Dendritic cell treated with granulocyte-macrophage colony-stimulating factor and Interleukin-4, amounts not matched to agents 40 ng/mL and 50 ng/mL, for 4 days (primary cell): ENCODE data around the gene ATP2A3.
A peak's percentile ranks its signal among the peaks of the same experiment; 100 is the strongest.

Experiments used
- H3K27ac Mint-ChIP-seq: one replicate; pipeline ENCODE4 v1.8.0; 2022; ENCODE audit warnings: mild to moderate bottlenecking, mixed read lengths
- H3K27me3 Mint-ChIP-seq: one replicate; pipeline ENCODE4 v1.8.0; 2022; ENCODE audit warnings: mild to moderate bottlenecking, mixed read lengths
- H3K36me3 Mint-ChIP-seq: one replicate; pipeline ENCODE4 v1.8.0; 2022; ENCODE audit warnings: low read depth, mixed read lengths
- H3K4me1 Mint-ChIP-seq: one replicate; pipeline ENCODE4 v1.8.0; 2022; ENCODE audit warnings: low read depth, mixed read lengths
- H3K4me3 Mint-ChIP-seq: one replicate; pipeline ENCODE4 v1.8.0; 2022; ENCODE audit warnings: mild to moderate bottlenecking, moderate library complexity, mixed read lengths
- H3K9me3 Mint-ChIP-seq: one replicate; pipeline ENCODE4 v1.8.0; 2022; ENCODE audit warnings: mixed read lengths
- intact Hi-C: fragments of 100-400 bp; cut with micrococcal nuclease; formaldehyde crosslinking; loops from one replicate; pipeline ENCODE4 v1.15.0; 2022

The ATP2A3 gene

GRCh38 chr17:3892095-3892998 is 71.9 kb downstream of the ATP2A3 start:
- intact Hi-C loops, result loop anchor here (10.0 kb wide), 1 partner anchor 48 kb away; the partner anchor contains the start of gene NCBP3
- H3K27ac Mint-ChIP-seq, result peak overlapping the region; percentile 16
- peaks cover 13% of the 10 kb centered on the region for H3K36me3 Mint-ChIP-seq
- H3K9me3 Mint-ChIP-seq, result no peaks in the 10 kb centered on the region
- H3K4me1 Mint-ChIP-seq, result peaks cover 82% of the 10 kb centered on the region
- peak overlapping the region; percentile 77 for H3K4me3 Mint-ChIP-seq
- peaks cover 10% of the 10 kb centered on the region for H3K27me3 Mint-ChIP-seq

- Mint-ChIP-seq H3K4me3 (peak overlapping the region; percentile 77), H3K36me3 (peaks cover 6% of the 10 kb centered on the region)
- intact Hi-C loops, result loop anchor here (10.0 kb wide), 1 partner anchor 47 kb away; the partner anchor contains the start of gene NCBP3
Observed at GRCh38 chr17:3891626-3892094, 72.6 kb downstream of the ATP2A3 start.

GRCh38 chr17:3890878-3891219 is 73.4 kb downstream of the ATP2A3 start:
- Mint-ChIP-seq H3K27me3 (peaks cover 12% of the 10 kb centered on the region), H3K4me3 (no peak overlapping the region), H3K36me3 (no peaks in the 10 kb centered on the region), H3K9me3 (no peaks in the 10 kb centered on the region), H3K27ac (peak overlapping the region; percentile 70), H3K4me1 (peaks cover 87% of the 10 kb centered on the region)
- intact Hi-C loops, result loop anchor here (10.0 kb wide), 1 partner anchor 46 kb away; the partner anchor contains the start of gene NCBP3

More at GRCh38 chr17:3891626-3892094, 72.6 kb downstream of the ATP2A3 start:
- Mint-ChIP-seq H3K4me1 (peaks cover 87% of the 10 kb centered on the region), H3K27ac (peak overlapping the region; percentile 16), H3K9me3 (no peaks in the 10 kb centered on the region), H3K27me3 (peaks cover 12% of the 10 kb centered on the region)

GRCh38 chr17:3890082-3890877 is 74.0 kb downstream of the ATP2A3 start:
- Mint-ChIP-seq H3K4me1 (peaks cover 90% of the 10 kb centered on the region), H3K36me3 (peaks cover 3% of the 10 kb centered on the region), H3K4me3 (no peak overlapping the region), H3K27me3 (peaks cover 13% of the 10 kb centered on the region), H3K9me3 (no peaks in the 10 kb centered on the region), H3K27ac (peak overlapping the region; percentile 70)
- intact Hi-C loops, result loop anchor here (10.0 kb wide), 1 partner anchor 45 kb away; the partner anchor contains the start of gene NCBP3

GRCh38 chr17:3889325-3890012 is 74.8 kb downstream of the ATP2A3 start:
- Mint-ChIP-seq H3K36me3 (peaks cover 12% of the 10 kb centered on the region), H3K27me3 (peaks cover 20% of the 10 kb centered on the region), H3K4me3 (no peak overlapping the region), H3K4me1 (peaks cover 90% of the 10 kb centered on the region), H3K9me3 (no peaks in the 10 kb centered on the region), H3K27ac (no peak overlapping the region)
- intact Hi-C loops, result loop anchor here (10.0 kb wide), 1 partner anchor 45 kb away; the partner anchor contains the start of gene NCBP3

- Mint-ChIP-seq H3K27ac (no peak overlapping the region), H3K27me3 (peaks cover 28% of the 10 kb centered on the region), H3K4me1 (peaks cover 90% of the 10 kb centered on the region), H3K4me3 (no peak overlapping the region), H3K9me3 (no peaks in the 10 kb centered on the region), H3K36me3 (peaks cover 21% of the 10 kb centered on the region)
- intact Hi-C loops, result no loop called here
Observed at GRCh38 chr17:3888343-3889171, 75.7 kb downstream of the ATP2A3 start.

- intact Hi-C loops, result no loop called here
- peak overlapping the region; percentile 4 for H3K27ac Mint-ChIP-seq
- peaks cover 28% of the 10 kb centered on the region for H3K27me3 Mint-ChIP-seq
Observed at GRCh38 chr17:3887804-3888203, 76.4 kb downstream of the ATP2A3 start.

GRCh38 chr17:3887394-3887793 is 76.8 kb downstream of the ATP2A3 start:
- peak overlapping the region; percentile 4 for H3K27ac Mint-ChIP-seq
- intact Hi-C loops, result no loop called here

More at GRCh38 chr17:3887804-3888203, 76.4 kb downstream of the ATP2A3 start:
- no peaks in the 10 kb centered on the region for H3K9me3 Mint-ChIP-seq
- H3K4me3 Mint-ChIP-seq, result no peak overlapping the region
- peaks cover 28% of the 10 kb centered on the region for H3K36me3 Mint-ChIP-seq
- H3K4me1 Mint-ChIP-seq, result peaks cover 85% of the 10 kb centered on the region

GRCh38 chr17:3886776-3887175 is 77.5 kb downstream of the ATP2A3 start:
- Mint-ChIP-seq H3K4me1 (peaks cover 80% of the 10 kb centered on the region), H3K4me3 (peak overlapping the region; percentile 43), H3K27me3 (peaks cover 28% of the 10 kb centered on the region), H3K36me3 (peaks cover 36% of the 10 kb centered on the region), H3K27ac (peak overlapping the region; percentile 4), H3K9me3 (no peaks in the 10 kb centered on the region)
- intact Hi-C loops, result no loop called here

More at GRCh38 chr17:3887394-3887793, 76.8 kb downstream of the ATP2A3 start:
- peaks cover 85% of the 10 kb centered on the region for H3K4me1 Mint-ChIP-seq
- peaks cover 32% of the 10 kb centered on the region for H3K36me3 Mint-ChIP-seq
- peaks cover 28% of the 10 kb centered on the region for H3K27me3 Mint-ChIP-seq
- H3K4me3 Mint-ChIP-seq, result no peak overlapping the region
- H3K9me3 Mint-ChIP-seq, result no peaks in the 10 kb centered on the region

- intact Hi-C loops, result no loop called here
- H3K27ac Mint-ChIP-seq, result no peak overlapping the region
- H3K4me3 Mint-ChIP-seq, result no peak overlapping the region
- H3K27me3 Mint-ChIP-seq, result peaks cover 24% of the 10 kb centered on the region
- peaks cover 44% of the 10 kb centered on the region for H3K36me3 Mint-ChIP-seq
- H3K4me1 Mint-ChIP-seq, result peaks cover 72% of the 10 kb centered on the region
- H3K9me3 Mint-ChIP-seq, result no peaks in the 10 kb centered on the region
Observed at GRCh38 chr17:3885970-3886369, 78.3 kb downstream of the ATP2A3 start.

GRCh38 chr17:3885271-3885670 is 79.0 kb downstream of the ATP2A3 start:
- peaks cover 47% of the 10 kb centered on the region for H3K36me3 Mint-ChIP-seq
- no peak overlapping the region for H3K4me3 Mint-ChIP-seq
- H3K27ac Mint-ChIP-seq, result no peak overlapping the region
- peaks cover 21% of the 10 kb centered on the region for H3K27me3 Mint-ChIP-seq
- no peaks in the 10 kb centered on the region for H3K9me3 Mint-ChIP-seq
- intact Hi-C loops, result no loop called here
- H3K4me1 Mint-ChIP-seq, result peaks cover 65% of the 10 kb centered on the region

GRCh38 chr17:3884188-3884587 is 80.0 kb downstream of the ATP2A3 start:
- intact Hi-C loops, result no loop called here
- Mint-ChIP-seq H3K27ac (no peak overlapping the region), H3K4me3 (no peak overlapping the region), H3K4me1 (peaks cover 54% of the 10 kb centered on the region), H3K9me3 (no peaks in the 10 kb centered on the region), H3K27me3 (peaks cover 20% of the 10 kb centered on the region), H3K36me3 (peaks cover 58% of the 10 kb centered on the region)
